Upper lobe of left lung (tissue), 4 donors: ENCODE measurements around the gene RNF44.

ENCODE experiments used
- CTCF ChIP-seq, 6 experiments: fragments of 450-650 bp in 4 of 6; fragments of 200-600 bp in 2 of 6; sonication (generic) in 2 of 6; IDR thresholded peaks; one replicate each; pipeline ENCODE4 v1.5.1; 2016 to 2019; ENCODE audit warnings: antibody characterized with exemption in 6 of 6
- EP300 ChIP-seq, 4 donors: sonication (generic); formaldehyde crosslinking; IDR thresholded peaks; one replicate each; pipeline ENCODE4 v1.5.1; 2017; ENCODE audit warnings: antibody characterized with exemption in 4 of 4, control low read depth in 2 of 4
- POLR2A ChIP-seq, 4 donors: fragments of 450-650 bp; IDR thresholded peaks; one replicate each; pipeline ENCODE4 v1.5.1; 2016 to 2017; ENCODE audit warnings: antibody characterized with exemption in 4 of 4, mild to moderate bottlenecking in 2 of 4
- POLR2AphosphoS5 ChIP-seq, 2 donors: sonication (generic); formaldehyde crosslinking; IDR thresholded peaks; one replicate each; pipeline ENCODE4 v1.5.1; 2017; ENCODE audit warnings: antibody characterized with exemption in 2 of 2

DNA sequence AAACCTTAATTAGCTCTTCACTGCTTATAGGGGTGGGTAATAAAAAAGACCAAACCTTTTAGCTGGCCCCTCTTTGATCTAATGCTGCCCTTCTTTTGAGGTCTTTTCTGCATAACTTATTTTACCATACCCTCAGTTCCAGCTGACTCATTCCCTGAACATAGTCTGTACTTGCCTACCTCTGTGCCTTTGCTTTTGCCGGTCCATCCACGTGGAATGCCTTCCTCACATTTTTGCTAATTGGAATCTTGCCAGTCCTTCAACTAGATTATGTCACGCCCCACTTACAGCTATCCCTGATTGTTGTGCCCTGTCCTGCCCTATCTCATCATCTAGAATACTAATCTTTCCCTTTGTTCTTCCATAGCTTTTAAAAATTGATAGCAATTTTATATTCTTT lies 44.8 kb downstream of the RNF44 start:
- TF ChIP-seq POLR2A (IDR thresholded peaks at IDR 0.05) (no peak), CTCF (IDR thresholded peaks at IDR 0.05) (no peak), EP300 (IDR thresholded peaks at IDR 0.05) (no peak), POLR2AphosphoS5 (IDR thresholded peaks at IDR 0.05) (no peak)
